GM18519 (cell line): Measurements from ENCODE around the gene EDNRA.

Experiments used
- ATAC-seq: cut with Tn5 transposase; IDR thresholded peaks from one replicate; pipeline ENCODE4 v1.9.1; 2021; ENCODE audit warnings: mild to moderate bottlenecking, moderate library complexity; ENCODE audit not compliant: unreplicated experiment, low FRiP score

EDNRA gene

DNA sequence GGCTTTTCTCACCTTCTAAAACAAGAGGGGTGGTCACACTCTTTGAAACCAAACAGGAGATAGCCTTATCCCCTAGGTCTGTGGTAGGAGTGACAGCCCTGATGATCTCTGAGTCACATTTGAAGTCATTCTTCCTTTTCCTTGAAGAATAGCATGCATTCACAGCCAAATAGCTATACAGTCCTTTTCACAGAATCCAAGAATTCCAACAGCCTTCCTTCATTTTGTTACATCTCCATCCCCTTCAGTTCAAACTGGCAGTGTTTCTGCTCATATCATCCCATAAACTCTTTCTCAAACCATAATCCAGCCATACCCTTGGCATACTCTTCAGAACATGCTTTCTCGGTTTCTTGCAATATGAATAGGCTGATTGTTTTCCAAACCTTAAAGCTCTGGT lies 103.0 kb downstream of the EDNRA start:
- ATAC-seq: no peak

DNA sequence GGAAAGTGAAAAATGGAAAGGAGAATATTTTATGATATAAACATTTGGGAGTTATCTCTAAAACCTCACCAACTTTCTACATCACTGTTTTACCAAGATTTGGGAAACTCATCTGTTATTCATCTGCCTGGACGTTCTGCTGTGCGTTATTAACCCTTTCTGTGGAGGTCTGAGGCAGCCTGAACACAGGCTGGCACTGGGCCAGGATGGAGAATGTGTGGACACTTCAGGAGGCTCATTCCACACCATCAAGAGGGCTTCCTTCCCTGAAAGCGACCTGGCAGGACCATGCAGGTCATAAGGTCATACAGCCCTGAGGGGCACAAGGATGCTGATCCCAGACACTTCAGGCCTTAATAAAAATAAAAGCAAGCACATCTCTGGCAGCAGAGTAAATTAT lies 105.1 kb downstream of the EDNRA start:
- no peak for ATAC-seq

DNA sequence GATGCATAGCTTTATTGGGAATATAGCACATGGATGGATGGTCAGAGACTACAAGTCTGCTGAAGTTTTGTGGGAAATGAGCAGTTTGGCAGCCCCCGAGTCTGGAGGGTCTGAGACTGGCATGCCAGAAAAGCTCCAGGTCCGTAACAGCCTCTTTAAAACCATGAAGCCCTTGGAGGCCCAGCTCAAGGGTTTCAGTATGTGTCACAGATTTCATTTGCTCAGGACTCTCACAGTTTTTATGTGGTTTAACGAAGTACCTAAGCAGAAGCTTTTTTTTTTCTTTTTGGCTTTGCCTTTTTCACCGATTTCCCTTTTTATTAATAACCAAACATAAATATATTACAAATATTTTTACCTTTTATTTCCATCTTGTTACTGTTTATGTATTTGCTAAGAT lies 105.7 kb downstream of the EDNRA start:
- peak; percentile 79 for ATAC-seq

DNA sequence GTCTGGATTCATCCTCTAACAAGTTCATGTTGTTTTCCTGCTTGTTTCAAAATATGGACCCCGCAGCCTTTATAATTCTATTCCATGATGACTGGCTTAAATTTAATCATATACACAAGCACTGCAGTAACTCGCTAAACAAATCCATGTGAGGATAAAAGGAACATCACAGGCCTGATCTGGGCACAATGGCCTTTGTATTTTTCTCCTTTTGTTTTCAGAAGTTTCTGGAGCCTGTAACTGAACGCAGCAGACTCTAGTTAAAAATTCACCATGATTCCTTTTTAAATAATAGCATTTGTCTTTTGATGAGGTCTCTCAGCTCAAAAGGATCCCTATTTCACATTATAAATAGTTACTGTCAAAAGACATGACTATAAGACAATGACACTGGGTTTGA lies 106.1 kb downstream of the EDNRA start:
- no peak for ATAC-seq

DNA sequence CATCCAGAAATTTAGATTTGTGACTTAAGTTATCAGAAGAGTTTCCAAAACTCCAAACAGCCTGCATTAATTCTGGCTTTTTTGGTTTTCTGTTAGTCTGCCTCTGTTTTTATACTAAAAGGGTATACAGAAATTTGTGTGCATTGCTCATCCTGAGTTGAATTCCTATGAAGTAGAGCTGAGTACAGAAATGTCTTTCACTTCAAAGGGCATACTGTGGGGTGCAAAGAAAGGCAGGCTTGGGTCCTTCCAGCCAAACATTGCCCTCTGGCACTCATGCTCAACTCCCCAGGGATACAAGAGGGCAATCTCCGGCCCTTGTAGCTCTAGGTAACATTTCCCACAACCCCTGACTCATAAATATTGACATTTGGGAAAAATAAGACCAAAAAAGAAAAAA lies 108.7 kb downstream of the EDNRA start:
- no peak for ATAC-seq

DNA sequence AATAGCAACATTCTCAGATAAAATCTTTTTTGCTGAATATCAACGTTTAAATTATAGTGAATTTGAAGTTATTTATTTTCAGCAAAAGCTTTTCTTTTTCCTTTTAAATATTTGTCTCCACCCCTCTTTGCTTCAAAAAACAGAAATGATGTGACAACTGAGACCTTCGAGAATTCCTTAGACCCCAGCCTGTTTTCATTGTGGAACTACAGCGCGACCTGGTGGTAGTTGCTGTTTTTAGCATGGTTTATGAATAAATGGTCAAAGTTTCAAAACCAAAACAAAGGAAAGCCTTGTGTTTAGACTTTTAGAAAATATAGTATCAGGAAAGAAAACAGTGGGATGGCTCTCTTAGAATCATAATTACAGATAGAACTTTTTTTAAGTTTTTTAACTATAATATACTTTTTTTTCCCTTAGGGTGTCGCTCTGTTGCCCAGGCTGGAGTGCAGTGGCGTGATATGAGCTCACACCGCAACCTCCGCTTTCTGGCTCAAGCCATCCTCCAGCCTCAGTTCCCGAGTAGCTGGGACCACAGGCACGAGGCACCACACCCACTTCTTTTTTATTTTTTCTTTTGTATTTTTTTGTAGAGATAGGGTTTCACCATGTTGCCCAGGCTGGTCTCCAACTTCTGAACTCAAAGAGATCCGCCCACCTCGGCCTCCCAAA lies 109.5 kb downstream of the EDNRA start:
- ATAC-seq: no peak

DNA sequence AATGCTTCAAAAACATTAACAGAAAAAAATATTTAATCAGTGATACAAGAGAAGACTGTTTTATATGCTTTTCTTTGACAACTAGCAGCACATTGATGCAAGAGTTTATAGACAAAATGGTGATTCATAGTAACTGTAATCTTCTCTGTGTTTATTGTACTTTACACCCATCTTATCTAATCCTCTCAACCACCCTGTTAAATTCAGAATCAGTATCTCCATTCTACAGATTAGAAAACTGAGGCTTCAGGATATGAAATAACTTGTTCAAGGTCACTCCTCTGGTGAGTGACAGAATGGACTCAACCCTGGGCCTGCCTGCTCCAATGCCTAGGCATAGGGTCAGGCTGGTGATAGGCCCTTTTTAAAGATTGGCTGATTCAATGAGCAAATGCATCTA lies 110.2 kb downstream of the EDNRA start:
- ATAC-seq: no peak

DNA sequence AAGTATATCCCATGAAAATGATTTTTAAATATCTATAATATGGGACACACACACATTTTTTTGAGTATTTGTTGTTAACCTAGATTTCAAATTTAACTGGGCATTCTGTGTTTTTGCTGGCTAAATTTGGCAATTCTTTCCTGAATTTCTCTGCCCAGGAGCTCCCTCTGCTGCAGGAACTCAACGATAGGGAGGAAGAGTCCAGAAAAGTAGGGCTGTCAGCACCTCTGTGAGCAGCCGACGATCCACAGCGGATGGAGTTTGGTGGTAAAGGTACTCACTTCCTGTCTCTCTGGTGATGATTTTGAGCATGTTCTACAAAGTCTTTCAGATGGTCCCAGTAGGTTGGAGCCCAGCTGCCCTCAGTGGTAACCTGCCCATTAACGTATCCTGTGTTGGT lies 113.2 kb downstream of the EDNRA start:
- ATAC-seq: no peak
